Measurements from ENCODE around the gene CDH23.

- TF ChIP-seq CTCF (IDR thresholded peaks at IDR 0.05; ENCODE audit: poor library complexity), result no peak
- TF ChIP-seq EZH2 (IDR thresholded peaks at IDR 0.05; ENCODE audit: borderline replicate concordance), result no peak
- no peak for TF ChIP-seq EZH2phosphoT487 (IDR thresholded peaks at IDR 0.05; ENCODE audit: low read depth, severe bottlenecking, unreplicated experiment)
Measured at GRCh38 chr10:71744897-71745663, 348.4 kb downstream of the CDH23 start.
